ENCODE data around the gene DHX36.

DHX36 gene

DNA sequence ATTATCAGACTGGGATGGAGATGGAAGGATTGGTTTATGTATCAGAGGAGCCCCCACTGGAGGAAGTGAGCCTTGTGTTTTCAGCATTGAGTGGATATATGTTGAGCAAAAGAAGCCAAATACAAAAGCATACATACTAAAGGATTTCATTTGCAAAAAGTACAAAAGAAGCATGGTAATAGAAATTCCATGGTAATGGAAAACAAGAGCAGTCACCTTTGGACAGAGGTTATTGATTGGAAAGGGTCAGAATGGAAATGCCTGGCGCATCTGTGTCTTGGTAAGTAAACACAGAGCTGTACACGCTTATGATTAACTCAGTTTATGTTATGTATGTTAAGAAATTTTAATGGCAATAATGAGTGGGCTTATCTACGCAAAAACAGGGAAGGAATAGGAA, 72.7 kb downstream of the DHX36 start:
- Mint-ChIP-seq H3K4me3 (no peak overlapping the region), H3K4me1 (peaks cover 5% of the 10 kb centered on the region), H3K9me3 (no peaks in the 10 kb centered on the region), H3K27ac (no peak overlapping the region), H3K27me3 (no peaks in the 10 kb centered on the region), H3K36me3 (peaks cover 38% of the 10 kb centered on the region)
- no peak for DNase-seq
- CTCF ChIA-PET, result no interaction called here

GRCh38 chr3:154250291-154250690, 74.0 kb downstream of the DHX36 start:
- Mint-ChIP-seq H3K9me3 (no peaks in the 10 kb centered on the region), H3K4me1 (peaks cover 5% of the 10 kb centered on the region), H3K27me3 (no peaks in the 10 kb centered on the region), H3K4me3 (no peak overlapping the region), H3K36me3 (peaks cover 32% of the 10 kb centered on the region), H3K27ac (no peak overlapping the region)
- CTCF ChIA-PET, result no interaction called here
- DNase-seq, result no peak

DNA sequence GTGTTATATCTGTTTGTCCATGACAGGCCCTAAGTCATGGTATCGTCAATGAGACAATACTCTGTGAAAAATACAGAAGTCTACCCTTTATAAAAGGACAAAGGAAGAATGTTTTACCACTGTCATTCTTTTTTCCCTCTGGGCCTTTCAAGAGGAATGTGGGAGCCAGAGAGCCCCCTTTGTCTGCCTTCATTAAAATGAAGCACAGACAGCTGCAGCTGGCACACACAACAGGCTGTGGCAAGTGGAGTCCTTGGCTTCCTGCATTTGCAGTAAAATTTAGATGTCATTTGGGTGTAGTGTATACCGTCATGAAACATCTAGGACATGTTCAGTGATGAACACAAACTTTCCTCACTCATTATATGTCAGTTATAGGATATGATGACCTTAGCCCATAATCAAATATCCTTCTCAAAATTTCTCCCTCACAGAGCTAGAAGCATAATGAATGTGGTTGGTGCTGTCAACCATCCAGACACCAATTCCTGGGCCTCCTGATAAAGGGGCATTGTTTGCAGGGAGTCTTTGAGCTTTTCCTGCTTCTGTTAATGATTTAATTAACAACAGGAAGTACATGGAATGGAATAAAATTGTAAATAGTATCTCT, 76.4 kb downstream of the DHX36 start:
- peaks cover 5% of the 10 kb centered on the region for H3K4me1 Mint-ChIP-seq
- DNase-seq, result no peak
- peaks cover under 1% of the 10 kb centered on the region for H3K27me3 Mint-ChIP-seq
- no peaks in the 10 kb centered on the region for H3K9me3 Mint-ChIP-seq
- no peak overlapping the region for H3K4me3 Mint-ChIP-seq
- no peak overlapping the region for H3K27ac Mint-ChIP-seq
- peaks cover 22% of the 10 kb centered on the region for H3K36me3 Mint-ChIP-seq
- CTCF ChIA-PET, result no interaction called here

DNA sequence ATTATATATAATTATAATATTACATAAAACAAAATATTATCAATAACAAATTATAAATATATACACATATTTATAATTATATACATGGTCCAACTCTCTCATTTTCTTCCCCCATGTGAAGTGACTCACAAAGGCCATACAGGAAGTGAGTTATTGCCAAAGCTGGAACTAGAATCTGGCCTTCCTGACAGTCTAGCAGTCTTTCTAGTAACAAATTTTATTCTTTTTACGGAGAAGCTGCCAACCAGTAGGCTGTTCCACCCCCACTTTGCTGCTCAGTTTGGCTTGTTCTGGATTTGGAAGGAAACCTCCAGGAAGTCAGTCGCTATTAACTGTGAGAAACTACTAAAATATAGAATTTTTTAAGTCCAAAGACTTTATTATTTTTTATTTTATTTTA, 79.6 kb downstream of the DHX36 start:
- H3K4me1 Mint-ChIP-seq, result no peaks in the 10 kb centered on the region
- H3K4me3 Mint-ChIP-seq, result no peak overlapping the region
- H3K9me3 Mint-ChIP-seq, result no peaks in the 10 kb centered on the region
- CTCF ChIA-PET, result no interaction called here
- peaks cover 2% of the 10 kb centered on the region for H3K36me3 Mint-ChIP-seq
- H3K27ac Mint-ChIP-seq, result no peak overlapping the region
- H3K27me3 Mint-ChIP-seq, result peaks cover 4% of the 10 kb centered on the region
- no peak for DNase-seq

- Mint-ChIP-seq H3K36me3 (no peaks in the 10 kb centered on the region), H3K27ac (no peak overlapping the region), H3K27me3 (peaks cover 7% of the 10 kb centered on the region), H3K4me1 (no peaks in the 10 kb centered on the region), H3K9me3 (no peaks in the 10 kb centered on the region), H3K4me3 (no peak overlapping the region)
- CTCF ChIA-PET, result interaction anchor here (0.7 kb wide), 1 partner anchor 552 kb away, joined by 3 read pairs; no protein-coding TSS in a partner anchor
- no peak for DNase-seq
Observed at GRCh38 chr3:154243353-154243752, 80.9 kb downstream of the DHX36 start.

DNA sequence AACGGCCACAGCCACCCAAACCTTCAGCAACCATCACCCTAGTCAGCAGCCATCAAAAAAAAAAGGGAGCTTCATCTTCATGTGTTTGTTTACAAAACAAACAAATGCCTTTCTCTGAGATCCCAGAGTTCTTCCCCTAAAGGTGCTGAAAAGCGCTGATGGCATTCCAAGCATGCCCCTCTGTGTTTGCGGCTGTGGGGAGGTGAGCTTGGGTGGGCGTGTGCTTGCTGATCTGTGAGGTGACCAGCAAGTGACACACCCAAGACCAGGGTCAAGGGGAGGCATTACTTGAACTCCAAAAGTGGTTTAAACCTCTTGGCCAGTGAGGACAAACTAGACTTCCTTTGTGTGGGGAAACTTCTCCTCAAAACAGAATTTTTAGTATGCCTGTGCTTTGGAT, 81.5 kb downstream of the DHX36 start:
- H3K9me3 Mint-ChIP-seq, result no peaks in the 10 kb centered on the region
- H3K4me1 Mint-ChIP-seq, result no peaks in the 10 kb centered on the region
- no peak overlapping the region for H3K4me3 Mint-ChIP-seq
- DNase-seq, result no peak
- peaks cover 7% of the 10 kb centered on the region for H3K27me3 Mint-ChIP-seq
- H3K36me3 Mint-ChIP-seq, result no peaks in the 10 kb centered on the region
- CTCF ChIA-PET, result interaction anchor here (0.7 kb wide), 1 partner anchor 551 kb away, joined by 3 read pairs; no protein-coding TSS in a partner anchor
- no peak overlapping the region for H3K27ac Mint-ChIP-seq

- Mint-ChIP-seq H3K27ac (no peak overlapping the region), H3K27me3 (peaks cover 7% of the 10 kb centered on the region), H3K9me3 (no peaks in the 10 kb centered on the region), H3K36me3 (no peaks in the 10 kb centered on the region), H3K4me3 (no peak overlapping the region), H3K4me1 (no peaks in the 10 kb centered on the region)
- CTCF ChIA-PET, result interaction anchor here (1.6 kb wide), 1 partner anchor 11 kb away, joined by 4 read pairs; no protein-coding TSS in a partner anchor
- no peak for DNase-seq
Observed at GRCh38 chr3:154241496-154241895, 82.8 kb downstream of the DHX36 start.

- Mint-ChIP-seq H3K9me3 (no peaks in the 10 kb centered on the region), H3K27me3 (peaks cover 7% of the 10 kb centered on the region), H3K4me1 (no peaks in the 10 kb centered on the region), H3K27ac (no peak overlapping the region), H3K4me3 (no peak overlapping the region), H3K36me3 (no peaks in the 10 kb centered on the region)
- DNase-seq, result no peak
- CTCF ChIA-PET, result interaction anchor here (1.0 to 1.6 kb wide), 2 partner anchors 12 to 16 kb away, joined by 3 to 4 read pairs; no protein-coding TSS in a partner anchor
Observed at GRCh38 chr3:154240235-154240634, 84.1 kb downstream of the DHX36 start.

DNA sequence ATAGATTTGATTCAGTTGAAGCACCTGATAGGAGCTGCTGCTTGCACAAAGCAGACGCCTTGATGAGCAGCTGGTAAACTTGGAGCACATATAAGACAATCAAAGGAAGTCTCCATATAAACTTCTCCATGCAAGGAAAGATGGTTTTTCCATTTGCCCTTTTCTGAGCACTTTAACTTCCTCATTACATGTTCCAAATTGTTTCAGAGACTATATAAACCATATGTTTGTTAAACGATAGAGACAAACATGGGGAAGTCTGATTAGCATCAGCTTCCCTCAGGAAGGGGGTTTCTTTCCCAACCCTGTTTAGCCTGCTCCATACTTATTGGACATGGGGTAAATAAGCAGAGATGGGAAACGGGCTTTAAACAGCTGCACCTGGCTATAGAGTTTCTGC, 88.0 kb downstream of the DHX36 start:
- H3K9me3 Mint-ChIP-seq, result no peaks in the 10 kb centered on the region
- no peak overlapping the region for H3K27ac Mint-ChIP-seq
- no peak for DNase-seq
- no peaks in the 10 kb centered on the region for H3K4me1 Mint-ChIP-seq
- peaks cover 9% of the 10 kb centered on the region for H3K27me3 Mint-ChIP-seq
- CTCF ChIA-PET, result interaction anchor here (0.6 to 0.8 kb wide), 2 partner anchors 16 to 825 kb away, joined by 3 read pairs; no protein-coding TSS in a partner anchor
- H3K36me3 Mint-ChIP-seq, result no peaks in the 10 kb centered on the region
- no peak overlapping the region for H3K4me3 Mint-ChIP-seq

- Mint-ChIP-seq H3K9me3 (no peaks in the 10 kb centered on the region), H3K27ac (no peak overlapping the region), H3K27me3 (peaks cover 9% of the 10 kb centered on the region), H3K36me3 (no peaks in the 10 kb centered on the region), H3K4me3 (no peak overlapping the region), H3K4me1 (no peaks in the 10 kb centered on the region)
- no peak for DNase-seq
- CTCF ChIA-PET, result no interaction called here
Observed at GRCh38 chr3:154235330-154235729, 89.0 kb downstream of the DHX36 start.

GRCh38 chr3:154229217-154229590, 95.1 kb downstream of the DHX36 start:
- H3K27ac Mint-ChIP-seq, result no peak overlapping the region
- CTCF ChIA-PET, result no interaction called here

GRCh38 chr3:154228561-154229216, 95.6 kb downstream of the DHX36 start:
- no peaks in the 10 kb centered on the region for H3K36me3 Mint-ChIP-seq
- no peaks in the 10 kb centered on the region for H3K4me1 Mint-ChIP-seq
- H3K27me3 Mint-ChIP-seq, result peaks cover 5% of the 10 kb centered on the region
- DNase-seq, result no peak
- H3K9me3 Mint-ChIP-seq, result no peaks in the 10 kb centered on the region
- CTCF ChIA-PET, result no interaction called here
- no peak overlapping the region for H3K4me3 Mint-ChIP-seq
- no peak overlapping the region for H3K27ac Mint-ChIP-seq

More at GRCh38 chr3:154229217-154229590, 95.1 kb downstream of the DHX36 start:
- Mint-ChIP-seq H3K4me1 (no peaks in the 10 kb centered on the region), H3K9me3 (no peaks in the 10 kb centered on the region), H3K27me3 (peaks cover 5% of the 10 kb centered on the region), H3K36me3 (no peaks in the 10 kb centered on the region), H3K4me3 (no peak overlapping the region)
- no peak for DNase-seq

DNA sequence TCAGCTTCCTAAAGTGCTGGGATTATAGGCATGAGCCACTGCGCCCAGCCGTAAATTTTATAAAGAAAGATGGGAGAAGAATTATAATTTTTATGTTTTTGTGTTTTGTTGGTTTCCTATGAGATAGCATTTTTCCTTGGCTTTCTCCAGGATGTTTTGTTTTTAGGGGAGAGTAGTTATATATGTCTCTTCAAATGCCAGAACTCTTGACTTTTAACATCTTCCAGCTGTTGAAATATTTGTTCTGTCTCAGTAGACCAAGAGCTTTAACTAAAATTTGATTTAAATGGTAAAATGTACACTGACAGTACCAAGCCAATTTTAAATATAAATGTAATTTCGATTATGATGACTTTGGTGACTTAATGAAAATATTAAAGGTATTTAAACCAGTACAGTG, 96.8 kb downstream of the DHX36 start:
- no peaks in the 10 kb centered on the region for H3K36me3 Mint-ChIP-seq
- DNase-seq, result no peak
- CTCF ChIA-PET, result no interaction called here
- no peaks in the 10 kb centered on the region for H3K4me1 Mint-ChIP-seq
- no peaks in the 10 kb centered on the region for H3K9me3 Mint-ChIP-seq
- no peak overlapping the region for H3K4me3 Mint-ChIP-seq
- H3K27ac Mint-ChIP-seq, result no peak overlapping the region
- peaks cover 2% of the 10 kb centered on the region for H3K27me3 Mint-ChIP-seq

GRCh38 chr3:154225536-154225935, 98.8 kb downstream of the DHX36 start:
- no peaks in the 10 kb centered on the region for H3K36me3 Mint-ChIP-seq
- CTCF ChIA-PET, result no interaction called here
- H3K9me3 Mint-ChIP-seq, result no peaks in the 10 kb centered on the region
- no peak overlapping the region for H3K27ac Mint-ChIP-seq
- H3K4me3 Mint-ChIP-seq, result no peak overlapping the region
- peaks cover 3% of the 10 kb centered on the region for H3K27me3 Mint-ChIP-seq
- no peaks in the 10 kb centered on the region for H3K4me1 Mint-ChIP-seq
- no peak for DNase-seq

GRCh38 chr3:154224866-154225265, 99.4 kb downstream of the DHX36 start:
- H3K4me1 Mint-ChIP-seq, result no peaks in the 10 kb centered on the region
- H3K27me3 Mint-ChIP-seq, result peaks cover 3% of the 10 kb centered on the region
- H3K4me3 Mint-ChIP-seq, result no peak overlapping the region
- no peak overlapping the region for H3K27ac Mint-ChIP-seq
- CTCF ChIA-PET, result interaction anchor here (0.9 kb wide), 1 partner anchor 12 kb away, joined by 3 read pairs; no protein-coding TSS in a partner anchor
- no peaks in the 10 kb centered on the region for H3K9me3 Mint-ChIP-seq
- H3K36me3 Mint-ChIP-seq, result no peaks in the 10 kb centered on the region
- DNase-seq, result no peak

All from activated naive CD4-positive, alpha-beta T cell treated with anti-CD3 and anti-CD28 coated beads, Interleukin-2, amount 10 ng/mL, durations not matched to agents 7 days and 5 days (primary cell).